Esophagus squamous epithelium (tissue), 5 donors: ENCODE results near the gene ZDHHC7. TPM values are rescaled to one million over a fixed set of nuclear protein-coding genes. Genes with fewer than 3 reads are reported as not detected.
A peak's percentile ranks its signal among the peaks of the same experiment; 100 is the strongest.
"Not testable (repeated sequence)": the region's sequence is repeated elsewhere in the genome, so short reads cannot be mapped to it uniquely, and the experiment has no call there.

Experiments used
- DNase-seq: peaks from one replicate; lab custom pipeline; 2025; lab: John Stamatoyannopoulos, UW
- H3K27ac ChIP-seq, 4 donors: fragments of 200-600 bp; sonication (generic); one replicate each; pipeline ENCODE4 v1.5.1; 2016 to 2019; ENCODE audit warnings: mild to moderate bottlenecking in 1 of 4
- H3K27me3 ChIP-seq, 4 donors: fragments of 200-600 bp; sonication (generic); 1 replicate in 3 of 4; 2 replicates in 1 of 4; pipeline versions ENCODE4 v1.5.1 to v1.6.0; 2017 to 2021; ENCODE audit warnings: antibody characterized with exemption in 1 of 4
- H3K36me3 ChIP-seq, 3 donors: fragments of 200-600 bp; sonication (generic); one replicate each; pipeline ENCODE4 v1.5.1; 2016 to 2019
- H3K4me1 ChIP-seq, 3 donors: fragments of 200-600 bp; sonication (generic); one replicate each; pipeline ENCODE4 v1.5.1; 2017 to 2019
- H3K4me3 ChIP-seq, 4 donors: fragments of 200-600 bp; sonication (generic); 1 replicate in 3 of 4; 2 replicates in 1 of 4; pipeline ENCODE4 v1.5.1; 2016 to 2019; ENCODE audit warnings: mild to moderate bottlenecking in 2 of 4, moderate library complexity in 1 of 4
- H3K9me3 ChIP-seq, 3 donors: fragments of 200-600 bp; sonication (generic); one replicate each; pipeline ENCODE4 v1.5.1; 2016 to 2019
- POLR2A ChIP-seq, 4 donors: fragments of 450-650 bp; IDR thresholded peaks; one replicate each; pipeline ENCODE4 v1.6.1; 2017; ENCODE audit warnings: antibody characterized with exemption in 4 of 4, mild to moderate bottlenecking in 4 of 4, moderate library complexity in 3 of 4
- WGBS, 2 donors: methylation state at CpG; one replicate each; pipeline ENCODE4 v1.1.5; 2018; 5-methylcytosine and 5-hydroxymethylcytosine counted together
- intact Hi-C: fragments of 100-400 bp; cut with DNase I; formaldehyde crosslinking; loops from one replicate; pipeline ENCODE4 v1.15.0; 2022
- total RNA-seq, 4 donors: library from RNA; depleted of rRNA; stranded (reverse); fragments of >200 nt; gene quantifications; one replicate each; pipeline ENCODE4 v1.1.0, GENCODE V29; 2016
- TF ChIP-seq, protein P1 (sequence below), 6 experiments: fragments of 450-650 bp in 4 of 6; fragments of 200-600 bp in 2 of 6; sonication (generic) in 2 of 6; IDR thresholded peaks; one replicate each; pipeline ENCODE4 v1.5.1; 2016 to 2019; ENCODE audit warnings: antibody characterized with exemption in 6 of 6, mild to moderate bottlenecking in 4 of 6, moderate library complexity in 4 of 6
- donor health status: DM: yes; HTN: yes; CAD: no.

Gene ZDHHC7
- total RNA-seq, 4 donors from 2014 or later = 31.2 to 41.2 (median 38.6) TPM

DNA sequence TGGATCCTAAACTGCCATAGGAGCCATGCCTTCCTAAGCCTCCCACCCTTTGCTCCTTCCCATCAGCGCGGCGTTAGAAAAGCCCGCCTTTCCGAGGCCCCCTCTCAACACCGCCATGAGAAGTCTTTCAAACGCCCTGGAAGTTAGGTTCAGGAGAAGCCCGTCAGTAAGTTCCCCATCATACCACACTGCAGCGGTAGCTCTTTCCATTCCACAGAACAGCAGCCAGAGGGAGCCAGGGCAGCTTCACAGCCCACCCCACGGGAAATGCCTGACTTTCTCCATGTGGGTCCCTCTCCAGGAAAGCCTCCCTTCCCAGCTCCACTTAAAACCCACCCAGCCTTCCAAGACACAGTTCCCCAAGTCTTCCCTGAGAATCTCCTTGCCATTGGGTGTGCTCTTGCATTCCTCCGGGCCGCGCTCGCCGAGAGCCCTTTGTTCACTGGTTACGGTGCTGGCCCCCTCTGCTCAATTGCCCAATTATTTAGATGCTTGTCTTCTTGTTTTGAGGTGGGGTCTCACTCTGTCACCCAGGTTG is 44.9 kb upstream of the ZDHHC7 start:
- 93 to 94% methylated on average over 5 to 6 of the region's 16 CpGs for WGBS, 2 donors
- TF ChIP-seq, protein P1, sequence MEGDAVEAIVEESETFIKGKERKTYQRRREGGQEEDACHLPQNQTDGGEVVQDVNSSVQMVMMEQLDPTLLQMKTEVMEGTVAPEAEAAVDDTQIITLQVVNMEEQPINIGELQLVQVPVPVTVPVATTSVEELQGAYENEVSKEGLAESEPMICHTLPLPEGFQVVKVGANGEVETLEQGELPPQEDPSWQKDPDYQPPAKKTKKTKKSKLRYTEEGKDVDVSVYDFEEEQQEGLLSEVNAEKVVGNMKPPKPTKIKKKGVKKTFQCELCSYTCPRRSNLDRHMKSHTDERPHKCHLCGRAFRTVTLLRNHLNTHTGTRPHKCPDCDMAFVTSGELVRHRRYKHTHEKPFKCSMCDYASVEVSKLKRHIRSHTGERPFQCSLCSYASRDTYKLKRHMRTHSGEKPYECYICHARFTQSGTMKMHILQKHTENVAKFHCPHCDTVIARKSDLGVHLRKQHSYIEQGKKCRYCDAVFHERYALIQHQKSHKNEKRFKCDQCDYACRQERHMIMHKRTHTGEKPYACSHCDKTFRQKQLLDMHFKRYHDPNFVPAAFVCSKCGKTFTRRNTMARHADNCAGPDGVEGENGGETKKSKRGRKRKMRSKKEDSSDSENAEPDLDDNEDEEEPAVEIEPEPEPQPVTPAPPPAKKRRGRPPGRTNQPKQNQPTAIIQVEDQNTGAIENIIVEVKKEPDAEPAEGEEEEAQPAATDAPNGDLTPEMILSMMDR (IDR thresholded peaks at IDR 0.05) = peak in 2 of 6 experiments; percentile 23
- TF ChIP-seq POLR2A (IDR thresholded peaks at IDR 0.05) = no peak
- H3K36me3 ChIP-seq = no peaks in the 10 kb centered on the region
- peak overlapping the region; percentile 63 to 88 (median 80) for H3K27ac ChIP-seq
- no peaks in the 10 kb centered on the region for H3K27me3 ChIP-seq
- H3K4me3 ChIP-seq = peak overlapping the region in 1 of 4 donors; percentile 50
- DNase-seq = no peak
- no peaks in the 10 kb centered on the region for H3K9me3 ChIP-seq
- H3K4me1 ChIP-seq = peaks cover 20 to 32% (median 21%) of the 10 kb centered on the region in 3 donors
- intact Hi-C loops = no loop called here

DNA sequence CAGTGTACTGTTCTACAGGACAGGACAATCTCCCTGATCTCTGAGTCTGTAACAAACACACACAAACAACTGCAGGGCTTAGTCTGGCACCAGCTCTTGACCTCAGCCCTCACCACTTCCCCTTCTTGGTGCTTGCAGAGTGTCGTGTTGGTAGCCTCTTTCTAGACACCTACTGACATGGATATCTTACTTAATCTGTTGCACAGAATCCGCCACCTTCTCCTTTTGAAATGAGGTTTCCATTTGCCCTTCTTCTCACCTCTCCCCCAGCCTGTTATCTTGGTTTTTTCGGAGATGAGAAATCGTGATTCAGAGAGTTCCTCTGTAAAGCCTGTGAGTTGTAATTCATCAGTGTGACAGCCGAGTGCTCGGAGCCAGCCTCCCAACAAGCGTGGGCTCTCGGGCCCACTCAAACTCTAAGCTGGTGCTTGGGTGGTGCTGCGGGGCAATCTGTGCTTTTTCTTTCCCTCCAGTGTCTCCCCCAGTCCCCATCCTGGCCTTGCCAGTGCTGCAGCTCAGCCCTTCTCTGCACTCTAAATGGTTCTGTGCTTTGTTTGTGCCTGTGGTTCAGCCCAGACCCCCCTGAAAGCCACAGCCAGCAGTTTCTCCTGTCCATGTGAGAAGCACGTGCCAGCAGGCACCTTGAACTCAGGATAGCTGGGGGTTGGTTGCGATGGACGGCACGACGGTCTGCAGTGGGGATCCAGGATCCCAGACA is 44.3 kb upstream of the ZDHHC7 start:
- Histone ChIP-seq H3K4me1 (peaks cover 20 to 39% (median 21%) of the 10 kb centered on the region in 3 donors), H3K4me3 (peak overlapping the region in 3 of 4 donors; percentile 1 to 50 (median 12)), H3K36me3 (no peaks in the 10 kb centered on the region), H3K27ac (peak overlapping the region; percentile 63 to 88 (median 80)), H3K27me3 (no peaks in the 10 kb centered on the region), H3K9me3 (no peaks in the 10 kb centered on the region)
- DNase-seq = peak; percentile 31
- WGBS, 2 donors = 11 to 34% methylated on average over 9 to 11 of the region's 14 CpGs
- intact Hi-C loops = no loop called here
- TF ChIP-seq, protein P1 (IDR thresholded peaks at IDR 0.05) = no peak
- peak in 1 of 4 donors; percentile 29 for TF ChIP-seq POLR2A (IDR thresholded peaks at IDR 0.05)

DNA sequence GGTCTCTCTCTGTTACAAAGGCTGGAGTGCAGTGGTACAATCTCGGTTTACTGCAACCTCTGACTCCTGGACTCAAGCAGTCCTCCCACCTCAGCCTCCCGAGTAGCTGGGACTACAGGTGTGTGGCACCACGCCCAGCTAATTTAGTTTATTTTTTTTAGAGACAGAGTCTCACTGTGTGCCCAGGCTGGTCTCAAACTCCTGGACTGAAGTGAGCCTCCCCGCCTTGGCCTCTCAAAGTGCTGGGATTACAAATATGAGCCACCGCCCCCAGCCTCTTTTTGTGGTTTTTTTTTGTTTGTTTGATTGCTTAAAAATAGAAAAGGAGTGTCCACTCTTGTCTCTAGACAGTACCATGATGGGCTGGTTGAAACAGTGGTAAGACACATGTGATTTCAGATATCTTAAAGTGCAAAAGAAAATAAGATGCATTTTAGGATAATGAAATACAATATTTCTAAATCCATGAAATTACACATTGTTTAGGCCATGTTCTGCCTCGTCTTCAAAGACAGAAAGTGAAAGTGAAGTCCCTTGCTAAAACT is 43.7 kb upstream of the ZDHHC7 start:
- intact Hi-C loops = no loop called here
- Histone ChIP-seq H3K9me3 (no peaks in the 10 kb centered on the region), H3K4me3 (peak overlapping the region in 3 of 4 donors; percentile 1 to 50 (median 12)), H3K4me1 (peaks cover 20 to 45% (median 21%) of the 10 kb centered on the region in 3 donors), H3K36me3 (no peaks in the 10 kb centered on the region), H3K27me3 (no peaks in the 10 kb centered on the region), H3K27ac (peak overlapping the region in 3 of 4 donors; percentile 79 to 88 (median 82))
- TF ChIP-seq POLR2A (IDR thresholded peaks at IDR 0.05) = no peak
- TF ChIP-seq, protein P1 (IDR thresholded peaks at IDR 0.05) = no peak
- DNase-seq = no peak
- 48 to 57% methylated on average over 6 of the region's 6 CpGs for whole genome bisulfite sequencing, 2 donors

DNA sequence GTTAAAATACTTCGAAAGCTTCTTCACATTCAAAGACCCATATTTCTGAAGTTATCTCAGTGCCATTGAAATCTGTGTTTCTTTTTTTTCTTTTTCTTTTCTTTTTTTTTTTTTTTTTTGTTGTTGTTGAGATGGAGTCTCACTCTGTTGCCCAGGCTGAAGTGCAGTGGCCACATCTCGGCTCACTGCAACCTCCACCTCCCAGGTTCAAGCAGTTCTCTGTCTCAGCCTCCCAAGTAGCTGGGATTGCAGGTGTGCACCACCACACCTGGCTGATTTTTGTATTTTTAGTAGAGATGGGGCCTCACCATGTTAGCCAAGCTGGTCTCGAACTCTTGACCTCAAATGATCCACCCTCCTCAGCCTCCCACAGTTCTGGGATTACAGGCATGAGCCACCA is 43.0 kb upstream of the ZDHHC7 start:
- peaks cover 20 to 51% (median 21%) of the 10 kb centered on the region in 3 donors for H3K4me1 ChIP-seq
- 86 to 89% methylated on average over 3 of the region's 3 CpGs for WGBS, 2 donors
- peak overlapping the region in 3 of 4 donors; percentile 79 to 88 (median 82) for H3K27ac ChIP-seq

DNA sequence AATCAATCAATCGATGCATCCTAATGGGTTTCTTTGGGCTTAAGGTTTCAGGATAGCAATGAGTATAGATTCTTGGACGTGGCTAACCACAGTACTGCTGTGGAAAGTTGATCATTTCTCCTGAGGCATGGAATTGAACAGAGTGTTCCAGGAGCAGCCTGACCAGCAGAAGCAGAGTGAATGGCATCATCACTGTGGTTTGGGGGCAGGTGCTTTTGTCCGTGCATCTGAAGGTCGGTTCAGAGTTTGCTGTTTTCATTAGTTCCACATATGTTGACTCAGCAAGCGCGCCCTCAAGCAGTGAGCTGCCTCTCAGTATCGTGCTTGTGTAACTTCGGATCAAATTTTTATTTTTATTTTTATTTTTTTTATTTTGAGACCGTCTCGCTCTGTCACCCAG is 41.2 kb upstream of the ZDHHC7 start:
- no peak overlapping the region for H3K27ac ChIP-seq
- peaks cover 0 to 7% (median 0%) of the 10 kb centered on the region in 3 donors for H3K36me3 ChIP-seq
- H3K4me1 ChIP-seq = peaks cover 20 to 51% (median 21%) of the 10 kb centered on the region in 3 donors
- intact Hi-C loops = no loop called here
- no peak for TF ChIP-seq POLR2A (IDR thresholded peaks at IDR 0.05)
- TF ChIP-seq, protein P1 (IDR thresholded peaks at IDR 0.05) = no peak
- no peak overlapping the region for H3K4me3 ChIP-seq
- no peak for DNase-seq
- WGBS, 2 donors = 86 to 91% methylated on average over 10 of the region's 10 CpGs
- H3K27me3 ChIP-seq = no peaks in the 10 kb centered on the region
- no peaks in the 10 kb centered on the region for H3K9me3 ChIP-seq

More for the DNA sequence above, 43.0 kb upstream of the ZDHHC7 start:
- intact Hi-C loops, H3K9me3 ChIP-seq, H3K27me3 ChIP-seq, H3K4me3 ChIP-seq, H3K36me3 ChIP-seq, DNase-seq: not testable (repeated sequence)
